Cardiac atrium fibroblast (primary cell): ENCODE data around the gene SFT2D2. TPM values are rescaled to one million over a fixed set of nuclear protein-coding genes. Genes with fewer than 3 reads are reported as not detected.

Experiments used
- total RNA-seq: library from RNA; depleted of rRNA; stranded (reverse); fragments of >200 nt; gene quantifications from 2 replicates; pipeline ENCODE4 v1.2.3, GENCODE V29; 2015

SFT2D2 gene
- 23.5 and 28.2 TPM in 2 replicates for total RNA-seq

GRCh38 chr1:168225476-168226190 lies at the start of gene SFT2D2:
Gene SFT2D2 (plus strand): TSS chr1:168226004. CDS start chr1:168226080, 76 bp downstream.

GRCh38 chr1:168178638-168179437 lies 47.0 kb upstream of the SFT2D2 start, which contains the start of gene TIPRL:
Gene TIPRL (plus strand): TSS chr1:168178962. CDS start chr1:168179078, 116 bp downstream.

GRCh38 chr1:168280296-168280927 lies 54.6 kb downstream of the SFT2D2 start, which contains the start of gene TBX19:
Gene TBX19 (plus strand): TSS chr1:168280877. CDS start chr1:168281091, 214 bp downstream.

Other genes starting within 250 kb of the SFT2D2 start
- gene GPR161, start 89.1 kb upstream of the SFT2D2 start, total RNA-seq, result 5.8 and 10.5 TPM in 2 replicates
- 22.6 and 29.6 TPM in 2 replicates for gene TIPRL, start 47.0 kb upstream of the SFT2D2 start, total RNA-seq
- gene TBX19, start 54.9 kb downstream of the SFT2D2 start, total RNA-seq, result 0.32 and 0.90 TPM in 2 replicates